HepG2 (cell line): Measurements from ENCODE around the gene XXYLT1.

Source experiments
- NFE2 ChIP-seq: sonication (generic); formaldehyde crosslinking; IDR thresholded peaks from 2 replicates; pipeline ENCODE4 v1.4.0; 2020; ENCODE audit warnings: missing genetic modification reagents
- ZNF205 ChIP-seq: IDR thresholded peaks from 2 replicates; pipeline ENCODE4 v1.6.1; 2018; ENCODE audit warnings: missing biosample characterization, missing genetic modification reagents
- ZNF652 ChIP-seq: IDR thresholded peaks from 2 replicates; pipeline ENCODE4 v1.6.1; 2016; ENCODE audit warnings: low read depth, borderline replicate concordance
- TF ChIP-seq, protein P1 (sequence below): sonication (generic); formaldehyde crosslinking; IDR thresholded peaks from 2 replicates; pipeline ENCODE4 v1.5.0; 2020; ENCODE audit warnings: missing genetic modification reagents
- TF ChIP-seq, protein P2 (sequence below): IDR thresholded peaks from 2 replicates; pipeline ENCODE4 v1.6.1; 2016

DNA sequence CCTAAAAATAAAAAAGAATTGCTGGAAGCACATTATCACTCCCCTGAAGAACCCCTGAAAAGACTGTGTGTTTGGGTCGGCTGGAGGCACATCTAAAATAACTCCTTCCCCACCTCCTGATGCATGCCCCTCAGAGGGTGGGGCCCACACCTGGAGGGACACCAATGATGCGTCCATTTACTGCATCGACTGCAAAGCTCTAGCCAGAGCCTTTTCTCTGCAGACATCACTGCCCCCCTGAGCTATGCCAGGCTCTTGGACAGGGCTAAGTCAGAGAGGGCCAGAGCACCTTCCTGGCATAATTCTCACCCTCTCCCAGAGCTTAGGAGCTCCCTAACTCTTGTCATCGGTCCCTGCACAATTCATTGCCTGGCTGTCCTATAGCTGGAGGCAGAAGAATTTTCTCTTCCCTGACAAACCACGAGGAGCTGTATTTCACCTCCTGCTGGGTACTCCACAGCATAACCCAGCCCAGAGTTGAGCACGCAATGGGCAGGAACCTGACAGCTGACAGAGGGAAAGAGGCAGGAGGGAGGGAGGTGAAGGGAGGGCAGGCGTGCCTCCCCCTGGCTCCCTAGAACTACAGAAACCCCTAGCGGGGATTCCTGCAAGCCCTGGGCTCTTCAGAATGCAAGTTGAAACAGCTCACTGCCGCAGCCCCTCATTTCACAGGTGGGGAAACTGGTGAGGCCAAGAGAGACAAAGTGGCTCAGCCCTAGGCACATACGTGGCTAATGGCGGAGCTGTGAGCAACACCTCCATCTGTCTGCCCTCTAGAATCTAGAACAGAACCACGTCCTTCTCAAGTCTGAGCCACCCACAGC, 46.6 kb downstream of the XXYLT1 start:
- TF ChIP-seq, protein P1, sequence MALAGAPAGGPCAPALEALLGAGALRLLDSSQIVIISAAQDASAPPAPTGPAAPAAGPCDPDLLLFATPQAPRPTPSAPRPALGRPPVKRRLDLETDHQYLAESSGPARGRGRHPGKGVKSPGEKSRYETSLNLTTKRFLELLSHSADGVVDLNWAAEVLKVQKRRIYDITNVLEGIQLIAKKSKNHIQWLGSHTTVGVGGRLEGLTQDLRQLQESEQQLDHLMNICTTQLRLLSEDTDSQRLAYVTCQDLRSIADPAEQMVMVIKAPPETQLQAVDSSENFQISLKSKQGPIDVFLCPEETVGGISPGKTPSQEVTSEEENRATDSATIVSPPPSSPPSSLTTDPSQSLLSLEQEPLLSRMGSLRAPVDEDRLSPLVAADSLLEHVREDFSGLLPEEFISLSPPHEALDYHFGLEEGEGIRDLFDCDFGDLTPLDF (CRISPR knock-in tag): no peak
- TF ChIP-seq ZNF205: no peak
- no peak for TF ChIP-seq ZNF652 (CRISPR knock-in tag)
- TF ChIP-seq, protein P2, sequence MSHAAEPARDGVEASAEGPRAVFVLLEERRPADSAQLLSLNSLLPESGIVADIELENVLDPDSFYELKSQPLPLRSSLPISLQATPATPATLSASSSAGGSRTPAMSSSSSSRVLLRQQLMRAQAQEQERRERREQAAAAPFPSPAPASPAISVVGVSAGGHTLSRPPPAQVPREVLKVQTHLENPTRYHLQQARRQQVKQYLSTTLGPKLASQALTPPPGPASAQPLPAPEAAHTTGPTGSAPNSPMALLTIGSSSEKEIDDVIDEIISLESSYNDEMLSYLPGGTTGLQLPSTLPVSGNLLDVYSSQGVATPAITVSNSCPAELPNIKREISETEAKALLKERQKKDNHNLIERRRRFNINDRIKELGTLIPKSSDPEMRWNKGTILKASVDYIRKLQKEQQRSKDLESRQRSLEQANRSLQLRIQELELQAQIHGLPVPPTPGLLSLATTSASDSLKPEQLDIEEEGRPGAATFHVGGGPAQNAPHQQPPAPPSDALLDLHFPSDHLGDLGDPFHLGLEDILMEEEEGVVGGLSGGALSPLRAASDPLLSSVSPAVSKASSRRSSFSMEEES (CRISPR knock-in tag): no peak
- no peak for TF ChIP-seq NFE2 (CRISPR knock-in tag)
